ENCODE measurements around the gene JAZF1. TPM values are rescaled to one million over a fixed set of nuclear protein-coding genes. Genes with fewer than 3 reads are reported as not detected.

JAZF1 gene
- total and polyA plus RNA-seq, 3 donors from 2014 or later, result 38.5 to 51.0 (median 46.4) TPM

DNA sequence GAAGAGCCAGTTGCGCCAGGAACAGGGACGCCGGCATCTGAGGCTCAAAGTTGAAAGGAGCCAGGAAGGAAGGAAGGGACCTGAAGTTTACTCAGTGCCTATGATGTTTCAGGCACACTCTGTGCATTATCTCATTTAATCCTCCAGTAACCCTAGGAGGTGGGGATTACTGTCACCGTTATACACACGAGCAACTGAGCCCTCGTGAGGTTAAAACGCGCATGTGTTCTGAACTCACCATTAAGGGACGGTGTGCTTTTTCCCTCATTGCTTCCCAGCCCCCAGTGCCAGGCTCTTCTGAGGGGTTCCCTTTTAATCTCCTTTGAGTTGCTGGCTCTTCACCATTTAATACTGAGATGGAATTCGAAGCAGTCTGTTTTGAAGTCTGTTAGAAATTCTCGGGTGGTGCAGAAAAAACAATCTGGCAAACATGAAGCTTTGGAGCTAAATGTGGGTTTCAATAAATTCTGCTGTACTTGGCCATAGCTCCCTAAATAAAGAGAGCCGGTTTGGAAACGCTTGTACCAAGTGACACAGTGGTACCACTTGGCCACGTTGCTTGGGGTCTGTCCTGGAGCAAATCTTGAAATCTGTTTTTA is 338.4 kb downstream of the JAZF1 start:
- intact Hi-C loops (cut with DNase I; ENCODE audit: low total_unique reads), result no loop called here
- TF ChIP-seq, protein P1, sequence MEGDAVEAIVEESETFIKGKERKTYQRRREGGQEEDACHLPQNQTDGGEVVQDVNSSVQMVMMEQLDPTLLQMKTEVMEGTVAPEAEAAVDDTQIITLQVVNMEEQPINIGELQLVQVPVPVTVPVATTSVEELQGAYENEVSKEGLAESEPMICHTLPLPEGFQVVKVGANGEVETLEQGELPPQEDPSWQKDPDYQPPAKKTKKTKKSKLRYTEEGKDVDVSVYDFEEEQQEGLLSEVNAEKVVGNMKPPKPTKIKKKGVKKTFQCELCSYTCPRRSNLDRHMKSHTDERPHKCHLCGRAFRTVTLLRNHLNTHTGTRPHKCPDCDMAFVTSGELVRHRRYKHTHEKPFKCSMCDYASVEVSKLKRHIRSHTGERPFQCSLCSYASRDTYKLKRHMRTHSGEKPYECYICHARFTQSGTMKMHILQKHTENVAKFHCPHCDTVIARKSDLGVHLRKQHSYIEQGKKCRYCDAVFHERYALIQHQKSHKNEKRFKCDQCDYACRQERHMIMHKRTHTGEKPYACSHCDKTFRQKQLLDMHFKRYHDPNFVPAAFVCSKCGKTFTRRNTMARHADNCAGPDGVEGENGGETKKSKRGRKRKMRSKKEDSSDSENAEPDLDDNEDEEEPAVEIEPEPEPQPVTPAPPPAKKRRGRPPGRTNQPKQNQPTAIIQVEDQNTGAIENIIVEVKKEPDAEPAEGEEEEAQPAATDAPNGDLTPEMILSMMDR (IDR thresholded peaks at IDR 0.05), result no peak
- no peak for TF ChIP-seq POLR2A (IDR thresholded peaks at IDR 0.05)
- peaks cover 7% of the 10 kb centered on the region for H3K4me1 ChIP-seq
- no peaks in the 10 kb centered on the region for H3K27me3 ChIP-seq
- no peak overlapping the region for H3K27ac ChIP-seq
- no peak overlapping the region for H3K4me3 ChIP-seq
- no peaks in the 10 kb centered on the region for H3K9me3 ChIP-seq
- 57 to 61% methylated on average over 14 of the region's 14 CpGs for WGBS, 2 donors
- no peak for DNase-seq
- H3K36me3 ChIP-seq (ENCODE audit: low read depth, missing control alignments), result no peaks in the 10 kb centered on the region

DNA sequence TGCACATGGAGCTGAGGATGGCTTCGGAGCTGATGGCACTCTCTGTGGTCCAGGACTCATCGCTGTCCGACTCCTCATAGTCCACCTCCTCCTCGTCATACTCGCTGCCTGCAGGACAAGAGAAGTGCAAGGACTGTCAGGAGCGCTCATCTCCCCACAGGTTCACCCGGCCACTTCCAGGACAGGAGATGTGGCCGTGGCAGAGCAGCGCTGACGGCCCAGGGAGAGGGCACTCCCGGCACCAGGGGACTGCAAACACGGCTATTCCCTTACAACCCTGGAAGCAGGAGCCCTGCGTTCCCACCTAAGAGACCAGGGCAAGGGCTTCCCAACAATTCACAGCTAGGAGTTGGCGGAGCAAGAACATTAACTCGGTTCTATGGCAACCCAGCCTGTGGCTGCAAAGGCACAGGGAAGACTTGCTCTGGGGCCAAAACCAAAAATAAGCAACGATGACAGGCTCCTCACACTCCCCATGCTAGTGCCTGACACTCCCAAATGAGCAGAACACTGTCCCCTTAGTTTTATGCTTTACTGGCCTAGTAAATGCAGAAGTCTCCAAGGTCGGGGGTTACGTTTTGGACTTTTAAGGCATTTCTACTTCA is 339.7 kb downstream of the JAZF1 start:
- no peaks in the 10 kb centered on the region for H3K27me3 ChIP-seq
- H3K4me3 ChIP-seq, result no peak overlapping the region
- DNase-seq, result no peak
- H3K36me3 ChIP-seq (ENCODE audit: low read depth, missing control alignments), result no peaks in the 10 kb centered on the region
- 84 to 86% methylated on average over 5 to 18 of the region's 18 CpGs for WGBS, 2 donors
- H3K9me3 ChIP-seq, result no peaks in the 10 kb centered on the region
- intact Hi-C loops (cut with DNase I; ENCODE audit: low total_unique reads), result no loop called here
- peaks cover 10% of the 10 kb centered on the region for H3K4me1 ChIP-seq
- TF ChIP-seq, protein P1 (IDR thresholded peaks at IDR 0.05), result no peak
- no peak for TF ChIP-seq POLR2A (IDR thresholded peaks at IDR 0.05)
- no peak overlapping the region for H3K27ac ChIP-seq

DNA sequence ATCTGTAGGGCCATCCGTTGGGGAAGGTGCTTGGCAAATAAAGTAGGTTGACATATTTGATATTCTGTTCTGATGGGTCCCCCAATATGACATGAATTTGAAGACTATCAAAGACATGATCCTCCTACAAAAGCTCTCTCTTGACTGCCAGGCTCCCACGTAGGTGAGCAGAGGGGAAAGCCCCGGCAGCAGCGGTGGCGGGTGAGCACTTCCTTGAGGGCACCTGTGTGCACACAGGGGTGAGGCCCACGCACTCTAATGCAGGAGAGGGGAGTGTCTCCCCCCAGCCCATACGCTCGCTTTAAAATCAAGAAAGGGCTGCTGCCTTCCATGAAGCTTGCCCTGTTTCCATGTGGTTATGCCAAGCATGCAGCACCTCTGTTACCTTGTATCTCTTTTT is 340.3 kb downstream of the JAZF1 start:
- no peaks in the 10 kb centered on the region for H3K36me3 ChIP-seq (ENCODE audit: low read depth, missing control alignments)
- no peaks in the 10 kb centered on the region for H3K27me3 ChIP-seq
- intact Hi-C loops (cut with DNase I; ENCODE audit: low total_unique reads), result no loop called here
- no peak overlapping the region for H3K27ac ChIP-seq
- peaks cover 14% of the 10 kb centered on the region for H3K4me1 ChIP-seq
- H3K4me3 ChIP-seq, result no peak overlapping the region
- TF ChIP-seq, protein P1 (IDR thresholded peaks at IDR 0.05), result no peak
- TF ChIP-seq POLR2A (IDR thresholded peaks at IDR 0.05), result no peak
- no peak for DNase-seq
- WGBS, 2 donors, result 89 to 92% methylated on average over 7 to 8 of the region's 8 CpGs
- no peaks in the 10 kb centered on the region for H3K9me3 ChIP-seq

DNA sequence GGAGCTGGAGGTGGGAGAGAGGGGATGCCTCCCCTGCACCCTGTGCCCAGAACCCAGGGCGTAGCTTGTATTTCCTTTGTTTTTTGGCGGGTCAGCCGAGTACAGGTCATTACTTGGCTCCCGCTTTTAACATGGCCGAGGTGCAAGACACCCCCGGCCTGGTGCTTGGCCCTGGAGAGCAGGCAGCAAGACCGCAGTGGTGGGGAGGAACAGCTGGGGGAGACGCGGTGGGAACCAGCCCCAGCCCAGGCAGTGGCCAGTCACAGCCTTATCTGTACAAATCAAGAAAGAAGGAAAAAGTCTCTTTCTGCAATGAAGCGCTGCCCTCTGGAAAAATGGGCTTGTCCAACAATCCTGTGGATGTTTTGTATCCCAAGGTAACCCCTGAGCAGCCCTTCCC is 341.5 kb downstream of the JAZF1 start:
- no peak overlapping the region for H3K27ac ChIP-seq
- peaks cover 14% of the 10 kb centered on the region for H3K4me1 ChIP-seq
- H3K9me3 ChIP-seq, result no peaks in the 10 kb centered on the region
- no peaks in the 10 kb centered on the region for H3K27me3 ChIP-seq
- TF ChIP-seq, protein P1 (IDR thresholded peaks at IDR 0.05), result no peak
- no peak for TF ChIP-seq POLR2A (IDR thresholded peaks at IDR 0.05)
- WGBS, 2 donors, result 57 to 85% methylated on average over 10 of the region's 10 CpGs
- DNase-seq, result no peak
- no peaks in the 10 kb centered on the region for H3K36me3 ChIP-seq (ENCODE audit: low read depth, missing control alignments)
- intact Hi-C loops (cut with DNase I; ENCODE audit: low total_unique reads), result no loop called here
- H3K4me3 ChIP-seq, result no peak overlapping the region

DNA sequence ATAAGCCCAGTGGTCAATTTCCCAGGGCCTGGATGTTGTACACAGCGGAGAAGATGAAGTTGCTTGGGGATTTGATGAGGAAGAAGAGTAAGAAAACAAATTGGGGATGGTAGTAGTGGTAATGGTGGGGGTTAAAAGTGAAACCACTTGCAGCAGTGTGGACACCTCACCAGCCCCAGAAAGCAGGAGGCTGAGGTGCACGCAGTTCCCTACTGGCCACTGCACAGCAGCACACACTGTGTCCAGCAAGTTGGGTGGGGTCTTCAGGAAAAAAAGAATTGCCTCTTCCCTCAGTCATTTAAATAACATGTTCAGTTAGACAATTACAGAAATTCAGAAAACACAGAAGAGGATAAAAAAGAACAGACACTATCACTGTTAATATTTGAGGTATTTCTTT is 344.1 kb downstream of the JAZF1 start:
- TF ChIP-seq POLR2A (IDR thresholded peaks at IDR 0.05), result no peak
- TF ChIP-seq, protein P1 (IDR thresholded peaks at IDR 0.05), result no peak
- 80 to 95% methylated on average over 2 of the region's 2 CpGs for WGBS, 2 donors
- H3K27ac ChIP-seq, result peak overlapping the region; percentile 9 to 72
- H3K4me3 ChIP-seq, result no peak overlapping the region
- no peak for DNase-seq
- H3K9me3 ChIP-seq, result no peaks in the 10 kb centered on the region
- H3K4me1 ChIP-seq, result peaks cover 10% of the 10 kb centered on the region
- no peaks in the 10 kb centered on the region for H3K36me3 ChIP-seq (ENCODE audit: low read depth, missing control alignments)
- no peaks in the 10 kb centered on the region for H3K27me3 ChIP-seq
- intact Hi-C loops (cut with DNase I; ENCODE audit: low total_unique reads), result no loop called here

Measured in testis (tissue), 3 donors.